Esophagus squamous epithelium (tissue), 4 donors: ENCODE measurements around the gene C19orf81.

Experiments
- POLR2A ChIP-seq, 4 donors: fragments of 450-650 bp; IDR thresholded peaks; one replicate each; pipeline ENCODE4 v1.6.1; 2017; ENCODE audit warnings: antibody characterized with exemption in 4 of 4, mild to moderate bottlenecking in 4 of 4, moderate library complexity in 3 of 4
- TF ChIP-seq, protein P1 (sequence below), 6 experiments: fragments of 450-650 bp in 4 of 6; fragments of 200-600 bp in 2 of 6; sonication (generic) in 2 of 6; IDR thresholded peaks; one replicate each; pipeline ENCODE4 v1.5.1; 2016 to 2019; ENCODE audit warnings: antibody characterized with exemption in 6 of 6, mild to moderate bottlenecking in 4 of 6, moderate library complexity in 4 of 6

DNA sequence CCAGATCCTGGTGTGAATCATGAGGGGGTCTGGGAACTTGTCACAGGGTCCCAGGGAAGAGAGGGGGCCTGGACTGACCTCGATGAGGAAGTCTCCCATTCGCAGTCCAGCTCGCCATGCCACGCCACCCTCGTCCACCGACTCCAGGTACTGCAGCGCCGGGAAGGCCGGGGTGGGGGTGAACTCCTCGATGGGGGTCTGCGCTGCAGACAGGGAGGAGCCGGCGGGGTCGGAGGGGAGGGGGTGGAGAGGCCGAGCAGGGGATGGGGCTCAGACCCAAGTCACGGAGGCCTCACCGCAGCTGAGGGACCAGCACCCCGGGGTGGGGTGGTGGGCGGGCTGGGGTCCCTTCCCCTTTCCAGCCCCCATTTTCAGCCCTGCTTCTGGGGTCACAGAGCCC is 39.5 kb downstream of the C19orf81 start:
- TF ChIP-seq POLR2A (IDR thresholded peaks at IDR 0.05): no peak
- TF ChIP-seq, protein P1, sequence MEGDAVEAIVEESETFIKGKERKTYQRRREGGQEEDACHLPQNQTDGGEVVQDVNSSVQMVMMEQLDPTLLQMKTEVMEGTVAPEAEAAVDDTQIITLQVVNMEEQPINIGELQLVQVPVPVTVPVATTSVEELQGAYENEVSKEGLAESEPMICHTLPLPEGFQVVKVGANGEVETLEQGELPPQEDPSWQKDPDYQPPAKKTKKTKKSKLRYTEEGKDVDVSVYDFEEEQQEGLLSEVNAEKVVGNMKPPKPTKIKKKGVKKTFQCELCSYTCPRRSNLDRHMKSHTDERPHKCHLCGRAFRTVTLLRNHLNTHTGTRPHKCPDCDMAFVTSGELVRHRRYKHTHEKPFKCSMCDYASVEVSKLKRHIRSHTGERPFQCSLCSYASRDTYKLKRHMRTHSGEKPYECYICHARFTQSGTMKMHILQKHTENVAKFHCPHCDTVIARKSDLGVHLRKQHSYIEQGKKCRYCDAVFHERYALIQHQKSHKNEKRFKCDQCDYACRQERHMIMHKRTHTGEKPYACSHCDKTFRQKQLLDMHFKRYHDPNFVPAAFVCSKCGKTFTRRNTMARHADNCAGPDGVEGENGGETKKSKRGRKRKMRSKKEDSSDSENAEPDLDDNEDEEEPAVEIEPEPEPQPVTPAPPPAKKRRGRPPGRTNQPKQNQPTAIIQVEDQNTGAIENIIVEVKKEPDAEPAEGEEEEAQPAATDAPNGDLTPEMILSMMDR (IDR thresholded peaks at IDR 0.05): no peak
